NCI-H345 treated with DMSO at 0.1 percent for 48 hours (cell line): ENCODE results near the gene DACH1.

Source experiments
- DNase-seq: peaks from one replicate; lab custom pipeline; 2025; ENCODE audit not compliant: unreplicated experiment; lab: John Stamatoyannopoulos, UW

DACH1 gene

GRCh38 chr13:71830736-71831135, 36.3 kb downstream of the DACH1 start:
- no peak for DNase-seq

- DNase-seq = no peak
These were observed 36.7 kb downstream of the DACH1 start for GRCh38 chr13:71830323-71830722.

- DNase-seq = no peak
These were observed 37.5 kb downstream of the DACH1 start for GRCh38 chr13:71829547-71829946.

DNA sequence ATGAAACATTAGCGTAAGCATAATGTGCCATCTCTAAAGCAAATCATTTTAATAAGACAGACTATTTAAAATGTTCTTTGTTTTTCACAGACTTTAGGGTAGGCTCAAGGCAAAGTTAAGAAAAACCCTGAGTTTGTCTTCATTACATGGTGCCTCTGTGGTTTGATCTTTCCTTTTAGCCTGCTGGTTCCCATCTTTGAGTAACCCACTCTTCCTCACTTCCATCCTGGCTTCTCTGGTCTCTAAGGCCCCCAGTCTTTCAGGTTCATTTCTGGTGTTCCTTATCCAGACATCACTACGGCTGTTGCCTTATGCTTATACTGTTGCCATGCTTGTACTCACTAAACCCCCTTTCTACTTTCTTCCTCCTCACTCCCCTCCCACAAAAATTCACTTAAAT, 38.4 kb downstream of the DACH1 start:
- no peak for DNase-seq

GRCh38 chr13:71828117-71828516, 38.9 kb downstream of the DACH1 start:
- no peak for DNase-seq

GRCh38 chr13:71827241-71827640, 39.8 kb downstream of the DACH1 start:
- no peak for DNase-seq

- DNase-seq = no peak
These were observed 46.3 kb downstream of the DACH1 start for GRCh38 chr13:71820699-71821098.

GRCh38 chr13:71817335-71817734, 49.7 kb downstream of the DACH1 start:
- DNase-seq = no peak

DNA sequence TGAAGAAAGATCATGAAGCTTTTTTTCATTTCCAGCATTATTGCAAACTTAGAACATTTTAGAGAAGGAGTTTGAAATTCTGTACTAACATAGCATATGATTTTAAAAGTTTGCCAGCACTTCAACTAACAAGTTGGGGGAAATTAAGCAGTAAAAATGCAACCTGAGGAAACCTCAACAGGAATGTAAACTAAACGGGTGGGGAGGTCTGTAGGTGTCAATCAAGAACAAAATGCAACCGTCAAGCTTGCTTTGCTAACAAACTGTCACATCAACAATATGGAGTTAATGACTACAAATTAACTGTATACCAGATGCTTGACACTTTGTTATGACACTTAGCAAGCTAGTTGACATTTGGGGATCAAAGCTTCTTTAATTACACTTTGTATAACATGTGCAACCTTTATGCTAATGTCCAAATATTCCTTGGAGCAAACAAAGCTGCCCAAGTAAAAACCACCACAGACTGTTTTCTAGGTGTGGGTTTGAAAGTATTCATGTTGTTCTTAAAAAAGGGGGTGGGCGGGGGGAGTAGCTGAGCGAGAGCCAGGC, 52.1 kb downstream of the DACH1 start:
- no peak for DNase-seq

GRCh38 chr13:71813187-71813586, 53.8 kb downstream of the DACH1 start:
- no peak for DNase-seq

GRCh38 chr13:71811344-71811743, 55.7 kb downstream of the DACH1 start:
- DNase-seq = no peak

DNA sequence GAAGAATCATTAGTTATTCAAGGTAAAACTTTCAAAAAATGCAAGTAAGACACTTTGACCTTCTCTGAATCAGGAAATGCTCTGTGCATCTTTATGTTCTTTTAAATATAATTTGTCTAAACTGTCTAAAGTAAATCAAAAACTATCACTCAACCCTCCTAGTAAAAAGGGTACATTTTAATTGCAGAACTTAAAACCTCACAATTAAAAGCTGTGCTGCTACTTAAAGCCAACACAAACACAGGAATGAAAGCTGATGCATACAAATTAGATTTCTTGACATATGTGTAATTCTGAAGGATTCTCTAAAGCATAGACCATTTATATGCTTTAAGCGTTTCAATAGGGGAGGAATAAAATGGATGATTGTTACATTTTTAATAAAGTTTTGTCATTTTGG, 58.3 kb downstream of the DACH1 start:
- DNase-seq = no peak

DNA sequence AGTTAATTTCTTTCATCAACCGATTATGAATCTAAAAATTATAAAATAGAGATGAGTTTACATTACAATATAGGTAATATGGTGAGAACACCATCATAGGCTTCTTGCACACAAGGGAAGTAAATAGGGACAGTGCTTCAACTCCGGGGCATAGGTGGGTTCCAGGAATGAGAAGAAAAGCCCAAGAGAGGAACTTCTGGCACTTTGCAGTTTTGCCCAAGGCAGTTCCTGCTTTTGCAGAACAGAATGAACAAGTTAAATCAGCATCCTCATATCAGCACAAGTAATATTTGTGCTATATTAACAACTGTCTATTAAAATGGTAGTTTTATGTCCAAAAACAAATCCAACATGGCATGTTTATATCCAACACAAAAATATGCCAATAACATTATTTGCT, 60.1 kb downstream of the DACH1 start:
- no peak for DNase-seq

GRCh38 chr13:71803066-71803465, 63.9 kb downstream of the DACH1 start:
- no peak for DNase-seq

GRCh38 chr13:71801781-71802180, 65.2 kb downstream of the DACH1 start:
- DNase-seq = no peak

DNA sequence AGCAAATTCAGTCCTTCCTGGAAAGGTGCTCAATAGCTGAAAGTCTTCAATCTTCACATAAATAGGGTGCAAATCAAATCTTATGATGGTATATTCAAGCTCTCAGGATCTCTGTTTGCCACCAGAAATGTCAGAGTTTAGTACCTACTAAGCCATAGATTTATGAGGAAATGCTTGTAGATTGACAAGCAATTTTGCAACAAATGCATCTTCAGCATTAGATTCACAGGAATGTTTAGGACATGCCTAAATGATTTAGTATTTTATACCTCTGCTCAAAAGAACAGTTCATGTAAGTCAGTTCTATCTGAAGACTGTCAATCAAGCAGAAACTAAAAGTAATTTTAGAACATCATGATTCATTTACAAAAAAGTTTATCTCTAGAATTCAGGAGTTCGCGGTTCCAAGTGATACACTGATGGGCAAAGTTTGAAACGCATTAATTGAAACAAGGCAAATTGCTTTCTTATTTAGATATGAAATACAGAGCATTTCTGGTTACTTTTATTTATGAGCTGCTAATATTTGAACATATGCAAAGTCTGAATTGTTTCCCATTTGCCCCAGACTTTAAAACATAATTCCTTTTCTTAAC, 65.7 kb downstream of the DACH1 start:
- no peak for DNase-seq

DNA sequence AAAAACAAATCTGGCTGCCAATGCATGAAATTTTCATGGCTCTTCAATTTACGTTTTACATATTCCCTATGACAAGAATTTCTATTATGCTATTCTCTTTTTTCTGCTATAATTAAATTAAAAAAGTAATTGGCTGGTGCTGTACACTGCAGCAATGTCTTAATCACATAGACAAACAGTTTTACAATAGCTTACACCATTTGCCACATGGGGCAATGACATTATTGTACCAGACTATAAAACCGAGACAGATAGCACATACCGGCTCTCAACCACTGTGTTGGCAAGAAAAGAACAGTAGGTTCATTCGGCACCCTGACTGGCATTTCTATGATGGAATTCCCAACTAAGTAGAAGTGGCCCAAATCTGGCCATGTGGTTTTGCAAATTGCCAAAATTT, 67.7 kb downstream of the DACH1 start:
- no peak for DNase-seq

- no peak for DNase-seq
These were observed 68.3 kb downstream of the DACH1 start for GRCh38 chr13:71798707-71799106.

DNA sequence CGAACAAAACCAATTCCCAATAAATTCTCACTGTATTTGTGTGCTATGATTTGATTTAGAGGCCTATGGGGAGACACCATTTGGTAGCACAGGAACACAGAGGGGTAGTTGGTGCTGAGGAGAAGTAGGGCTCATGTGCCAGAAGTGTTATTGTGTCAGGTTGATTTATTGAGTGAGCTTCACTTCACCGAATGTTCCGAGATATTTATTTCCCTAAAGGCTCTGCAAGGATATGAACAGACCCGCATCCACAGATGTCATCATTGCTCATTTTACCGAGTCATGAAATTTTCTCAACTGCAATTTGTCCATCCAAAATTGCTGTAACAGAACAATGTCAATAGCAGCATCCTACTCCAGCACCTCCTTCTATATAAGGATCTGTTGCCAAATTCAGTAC, 69.5 kb downstream of the DACH1 start:
- no peak for DNase-seq

DNA sequence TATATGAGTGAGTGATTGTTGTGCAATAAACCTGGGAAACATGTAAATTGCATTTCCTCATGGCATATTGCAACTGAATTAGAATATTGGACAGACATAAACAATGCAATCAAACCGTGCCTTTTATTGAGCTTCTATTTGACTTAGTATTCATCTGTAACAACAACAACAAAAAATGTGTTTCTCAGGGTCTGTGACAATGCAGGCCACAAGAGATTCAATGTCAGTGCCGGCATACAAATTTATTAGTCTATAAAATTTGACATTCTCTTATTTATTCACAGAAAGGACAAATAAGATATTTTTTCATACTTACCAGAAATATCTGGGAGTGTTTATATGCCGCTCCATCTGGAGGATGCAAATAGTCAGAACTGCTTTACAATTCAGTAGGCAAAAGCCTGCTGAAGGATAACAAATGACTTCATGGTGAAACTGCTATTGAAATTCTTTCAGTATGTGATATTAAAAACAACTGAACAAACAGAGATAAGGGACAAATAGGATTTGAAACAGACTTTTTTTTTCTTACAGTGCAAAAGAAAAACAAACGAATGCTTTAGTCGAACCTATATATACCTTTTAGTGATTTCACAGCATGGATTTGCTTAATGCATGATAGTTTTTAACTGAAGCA, 77.2 kb downstream of the DACH1 start:
- DNase-seq = no peak

GRCh38 chr13:71789037-71789436, 78.0 kb downstream of the DACH1 start:
- no peak for DNase-seq

DNA sequence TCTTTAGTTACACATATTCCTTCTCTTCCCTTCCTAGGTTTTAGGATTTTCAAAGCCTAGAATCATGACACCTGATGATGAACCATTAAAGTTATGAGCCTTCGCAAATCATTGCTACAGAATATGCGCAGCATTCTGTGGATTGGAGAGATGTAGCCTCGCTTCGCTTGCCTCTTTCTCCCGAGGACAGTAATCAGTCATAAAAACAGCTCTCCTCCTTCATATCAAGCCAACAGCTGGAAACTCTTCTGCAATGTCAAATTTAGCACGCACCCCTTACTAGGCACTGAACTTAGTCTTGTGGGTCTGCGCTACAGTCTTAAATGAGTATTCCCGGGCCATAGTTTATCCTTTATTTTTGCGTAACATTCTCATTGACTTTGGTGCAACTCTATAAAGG, 79.6 kb downstream of the DACH1 start:
- DNase-seq = no peak

DNA sequence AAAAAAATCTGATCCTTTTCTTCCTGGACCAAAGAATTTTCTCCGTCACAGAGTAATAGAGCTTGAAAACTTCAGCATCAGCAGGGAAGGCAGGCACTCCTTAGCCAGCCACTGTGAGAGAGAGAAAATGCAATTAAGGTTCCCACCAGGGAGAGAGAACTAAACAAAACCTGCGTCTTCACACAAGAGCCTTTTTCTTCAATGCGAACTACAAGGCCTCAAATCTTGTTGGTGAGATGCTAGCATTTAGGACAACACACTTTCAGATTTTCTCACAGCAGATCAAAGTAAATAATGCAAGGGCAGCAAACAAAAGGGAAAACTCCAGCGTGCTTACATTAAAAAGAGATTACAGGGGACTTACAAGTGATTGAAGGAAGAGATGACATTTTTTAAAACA, 80.1 kb downstream of the DACH1 start:
- no peak for DNase-seq
